ENCODE data around the gene FLYWCH2.

GRCh38 chr16:2882650-2883457 is at the start of gene FLYWCH2:
- TF ChIP-seq CTCF (IDR thresholded peaks at IDR 0.05) (peak; percentile 22), EZH2 (IDR thresholded peaks at IDR 0.05) (no peak), EZH2phosphoT487 (IDR thresholded peaks at IDR 0.05) (no peak)
